H1 (cell line): ENCODE measurements around the gene CDC27. TPM values are rescaled to one million over a fixed set of nuclear protein-coding genes. Genes with fewer than 3 reads are reported as not detected.

Experiments
- CTCF ChIA-PET: fragments of 300-600 bp; sonication (Branson Sonifier 250); formaldehyde crosslinking; loops from one replicate; lab custom pipeline; 2021; ENCODE audit not compliant: partially characterized antibody; lab: Charles Lee
- POLR2A ChIA-PET: fragments of 300-600 bp; sonication (Branson Sonifier 250); formaldehyde crosslinking; loops from one replicate; lab custom pipeline; 2021; ENCODE audit warnings: inconsistent platforms; ENCODE audit not compliant: partially characterized antibody; lab: Charles Lee
- DNase-seq, 2 experiments: peaks; one replicate each; pipeline versions ENCODE4 v3.0.0 to v3.0.0-alpha.2; 2010 to 2022; ENCODE audit warnings: low spot score in 2 of 2, low read depth in 1 of 2, mixed read lengths in 1 of 2
- FAIRE-seq: peaks from 2 replicates; lab custom pipeline; 2011; peaks lifted over from hg19 to GRCh38; lab: Jason Lieb, UNC
- H2AFZ ChIP-seq: 2 replicates; pipeline ENCODE4 v1.8.1; 2012; ENCODE audit warnings: low read length, inconsistent platforms
- H2AK5ac ChIP-seq: 2 replicates; pipeline ENCODE4 v1.6.1; 2013; ENCODE audit warnings: low read depth, low read length
- H2BK120ac ChIP-seq: replicated peaks from 2 replicates; pipeline ENCODE3; 2013; ENCODE audit warnings: low read depth, low read length, inconsistent platforms
- H2BK12ac ChIP-seq: 2 replicates; pipeline ENCODE4 v1.6.1; 2013; ENCODE audit warnings: low read depth, low read length
- H2BK15ac ChIP-seq: 2 replicates; pipeline ENCODE4 v1.6.1; 2013; ENCODE audit warnings: low read length
- H2BK20ac ChIP-seq: 2 replicates; pipeline ENCODE4 v1.6.1; 2013; ENCODE audit warnings: low read length
- H2BK5ac ChIP-seq: 2 replicates; pipeline ENCODE4 v1.6.1; 2013; ENCODE audit warnings: low read depth, low read length
- H3K14ac ChIP-seq: 2 replicates; pipeline ENCODE4 v1.6.1; 2013; ENCODE audit warnings: inconsistent platforms; ENCODE audit not compliant: insufficient read length
- H3K18ac ChIP-seq: 2 replicates; pipeline ENCODE4 v1.6.1; 2013; ENCODE audit warnings: low read length; ENCODE audit errors: extremely low read depth
- H3K23ac ChIP-seq: 2 replicates; pipeline ENCODE4 v1.6.1; 2013; ENCODE audit warnings: inconsistent platforms; ENCODE audit not compliant: insufficient read length
- H3K23me2 ChIP-seq: 2 replicates; pipeline ENCODE4 v1.6.1; 2013; ENCODE audit warnings: low read depth, low read length
- H3K27ac ChIP-seq: 2 replicates; pipeline ENCODE4 v1.6.1; 2011; ENCODE audit warnings: low read depth, low read length, inconsistent platforms
- H3K27me3 ChIP-seq, 4 experiments: replicated peaks in 1 of 4; 1 replicate in 1 of 4; 2 replicates in 3 of 4; pipeline versions ENCODE4 v1.6.1 to v1.8.1; 2011 to 2013; ENCODE audit warnings: low read length in 3 of 4, mild to moderate bottlenecking in 3 of 4, inconsistent platforms in 2 of 4, mixed read lengths in 2 of 4, moderate library complexity in 1 of 4; ENCODE audit not compliant: control insufficient read depth in 3 of 4, insufficient read depth in 3 of 4; ENCODE audit errors: extremely low read depth in 1 of 4
- H3K36me3 ChIP-seq, 4 experiments: 2 replicates each; pipeline versions ENCODE4 v1.6.1 to v1.8.1; 2011 to 2013; ENCODE audit warnings: mild to moderate bottlenecking in 4 of 4, low read length in 3 of 4, moderate library complexity in 2 of 4, control low read depth in 1 of 4, inconsistent platforms in 1 of 4; ENCODE audit not compliant: insufficient read depth in 4 of 4, control insufficient read depth in 2 of 4
- H3K4ac ChIP-seq: replicated peaks from 2 replicates; pipeline ENCODE3; 2013; ENCODE audit warnings: low read length, low read depth, mixed read lengths, inconsistent platforms; ENCODE audit not compliant: insufficient read length
- H3K4me1 ChIP-seq, 4 experiments: replicated peaks in 1 of 4; 1 replicate in 1 of 4; 2 replicates in 3 of 4; pipeline versions ENCODE4 v1.6.1 to v1.8.1; 2011 to 2013; ENCODE audit warnings: low read length in 3 of 4, inconsistent platforms in 2 of 4, mixed read lengths in 1 of 4; ENCODE audit not compliant: insufficient read depth in 4 of 4, control insufficient read depth in 3 of 4
- H3K4me2 ChIP-seq, 2 experiments: 2 replicates each; pipeline versions ENCODE4 v1.6.1 to v1.8.1; 2011 to 2013; ENCODE audit warnings: low read depth in 2 of 2, low read length in 2 of 2, control low read depth in 1 of 2, inconsistent platforms in 1 of 2, mild to moderate bottlenecking in 1 of 2; ENCODE audit not compliant: insufficient read depth in 1 of 2
- H3K4me3 ChIP-seq, 4 experiments: fragments of 200-600, 300-600 bp in 1 of 4; sonication (generic), shearing (Covaris generic), sonication (Bioruptor Twin) in 1 of 4; 2 replicates each; pipeline versions ENCODE4 v1.5.1 to v1.8.1; 2011 to 2016; ENCODE audit warnings: low read length in 4 of 4, low read depth in 3 of 4, control low read depth in 2 of 4, inconsistent platforms in 2 of 4, mild to moderate bottlenecking in 2 of 4, mixed read lengths in 1 of 4, moderate library complexity in 1 of 4; ENCODE audit not compliant: insufficient read depth in 2 of 4; ENCODE audit errors: extremely low read depth in 1 of 4
- H3K56ac ChIP-seq: replicated peaks from 2 replicates; pipeline ENCODE3; 2013; ENCODE audit warnings: low read depth, mild to moderate bottlenecking, mixed read lengths, low read length, inconsistent platforms; ENCODE audit not compliant: insufficient read length
- H3K79me1 ChIP-seq: 2 replicates; pipeline ENCODE4 v1.6.1; 2013; ENCODE audit warnings: low read depth, low read length, control low read depth
- H3K79me2 ChIP-seq, 2 experiments: 2 replicates each; pipeline versions ENCODE4 v1.6.1 to v1.8.1; 2012 to 2013; ENCODE audit warnings: low read length in 2 of 2, mild to moderate bottlenecking in 2 of 2, inconsistent platforms in 1 of 2; ENCODE audit not compliant: insufficient read depth in 2 of 2, control insufficient read depth in 1 of 2
- H3K9ac ChIP-seq, 4 experiments: replicated peaks in 1 of 4; 1 replicate in 1 of 4; 2 replicates in 3 of 4; pipeline versions ENCODE4 v1.6.1 to v1.8.1; 2011 to 2013; ENCODE audit warnings: low read depth in 3 of 4, low read length in 3 of 4, control low read depth in 2 of 4, mild to moderate bottlenecking in 2 of 4, moderate library complexity in 2 of 4, inconsistent platforms in 1 of 4; ENCODE audit errors: extremely low read depth in 1 of 4
- H3K9me3 ChIP-seq, 2 experiments: 2 replicates each; pipeline versions ENCODE4 v1.6.1 to v1.8.1; 2012 to 2013; ENCODE audit warnings: mild to moderate bottlenecking in 2 of 2, moderate library complexity in 2 of 2, control low read depth in 1 of 2, inconsistent platforms in 1 of 2, low read depth in 1 of 2, low read length in 1 of 2, mixed read lengths in 1 of 2; ENCODE audit not compliant: insufficient read depth in 2 of 2
- H4K20me1 ChIP-seq, 2 experiments: replicated peaks in 1 of 2; 2 replicates each; pipeline versions ENCODE3 to v1.8.1; 2011 to 2013; ENCODE audit warnings: inconsistent platforms in 2 of 2, low read length in 2 of 2, mild to moderate bottlenecking in 1 of 2; ENCODE audit not compliant: insufficient read depth in 2 of 2, control insufficient read depth in 1 of 2
- H4K5ac ChIP-seq: 2 replicates; pipeline ENCODE4 v1.6.1; 2013; ENCODE audit warnings: low read length, low read depth, mixed read lengths, inconsistent platforms; ENCODE audit not compliant: insufficient read length
- H4K8ac ChIP-seq: 2 replicates; pipeline ENCODE4 v1.8.0; 2013; ENCODE audit warnings: mild to moderate bottlenecking, moderate library complexity, low read length, inconsistent platforms; ENCODE audit not compliant: insufficient read depth; ENCODE audit errors: extremely low read depth
- H4K91ac ChIP-seq: replicated peaks from 2 replicates; pipeline ENCODE3; 2013; ENCODE audit warnings: low read length, mixed read lengths, inconsistent platforms; ENCODE audit not compliant: insufficient read length
- ASH2L ChIP-seq: fragments of 200-600, 300-600 bp; sonication (generic); IDR thresholded peaks from one replicate; pipeline ENCODE4 v1.7.1; 2017; ENCODE audit warnings: low read length
- ATF2 ChIP-seq: IDR thresholded peaks from 2 replicates; pipeline ENCODE4 v1.6.1; 2012; ENCODE audit warnings: low read length, inconsistent platforms
- ATF3 ChIP-seq: IDR thresholded peaks from 2 replicates; pipeline ENCODE4 v1.6.1; 2011; ENCODE audit warnings: low read depth, mild to moderate bottlenecking, low read length; ENCODE audit not compliant: insufficient read depth
- CBX5 ChIP-seq: fragments of 300-800, 300-1000 bp; sonication (generic); IDR thresholded peaks from 2 replicates; pipeline ENCODE4 v1.7.1; 2016; ENCODE audit warnings: antibody characterized with exemption, low read length, low read depth
- EP300 ChIP-seq, 2 experiments: IDR thresholded peaks; 1 replicate in 1 of 2; 2 replicates in 1 of 2; pipeline ENCODE4 v1.6.1; 2011 to 2012; ENCODE audit warnings: low read depth in 2 of 2, low read length in 2 of 2, mild to moderate bottlenecking in 2 of 2, borderline replicate concordance in 1 of 2, inconsistent platforms in 1 of 2, moderate library complexity in 1 of 2
- GTF2F1 ChIP-seq: IDR thresholded peaks from 2 replicates; pipeline ENCODE4 v1.6.1; 2012; ENCODE audit warnings: low read depth, low read length, improper control_type of control experiment, borderline replicate concordance
- JUND ChIP-seq: IDR thresholded peaks from 2 replicates; pipeline ENCODE4 v1.6.1; 2011; ENCODE audit warnings: mild to moderate bottlenecking, improper control_type of control experiment, low read length
- POLR2A ChIP-seq, 2 experiments: IDR thresholded peaks; 1 replicate in 1 of 2; 2 replicates in 1 of 2; pipeline ENCODE4 v1.6.1; 2011; ENCODE audit warnings: low read depth in 2 of 2, low read length in 2 of 2, mild to moderate bottlenecking in 2 of 2; ENCODE audit errors: control extremely low read depth in 1 of 2
- RBBP5 ChIP-seq: IDR thresholded peaks from 2 replicates; pipeline ENCODE4 v1.7.1; 2012; ENCODE audit warnings: low read depth, mild to moderate bottlenecking, inconsistent platforms, low read length, moderate library complexity, borderline replicate concordance
- SAP30 ChIP-seq: fragments of 300-600 bp; sonication (generic); IDR thresholded peaks from 2 replicates; pipeline ENCODE4 v1.7.1; 2012; ENCODE audit warnings: low read length, moderate library complexity, mild to moderate bottlenecking, inconsistent platforms; ENCODE audit not compliant: insufficient read depth, insufficient replicate concordance
- SIX5 ChIP-seq: IDR thresholded peaks from 2 replicates; pipeline ENCODE4 v1.6.1; 2011; ENCODE audit warnings: mild to moderate bottlenecking, low read depth, low read length
- TCF12 ChIP-seq: IDR thresholded peaks from 2 replicates; pipeline ENCODE4 v1.6.1; 2011; ENCODE audit warnings: low read depth, mild to moderate bottlenecking, low read length
- WGBS, 2 experiments: shearing (Covaris generic) in 1 of 2; methylation state at CpG; one replicate each; pipeline versions ENCODE4 v1.1.6 to v1.1.7; 2013 to 2015; ENCODE audit warnings: low lambda C conversion rate in 2 of 2, mixed read lengths in 2 of 2, inconsistent platforms in 1 of 2, low coverage in 1 of 2, missing lambda C conversion rate in 1 of 2; ENCODE audit not compliant: insufficient replicate concordance in 2 of 2, insufficient coverage in 1 of 2, insufficient read length in 1 of 2; ENCODE audit errors: extremely low coverage in 1 of 2, missing lambda C conversion rate in 1 of 2; 5-methylcytosine and 5-hydroxymethylcytosine counted together
- polyA plus RNA-seq, 7 experiments: library from polyadenylated mRNA; depleted of rRNA in 3 of 7; stranded (reverse) in 5 of 7; unstranded in 2 of 7; fragments of >200 nt in 5 of 7; fragments of 200-250 nt in 2 of 7; gene quantifications; 1 replicate in 5 of 7; 2 replicates in 1 of 7; 4 replicates in 1 of 7; pipeline versions ENCODE4 v1.2.1 to v1.2.3, GENCODE V29; 2011 to 2013; ENCODE audit warnings: missing spikeins in 2 of 7, mixed read lengths in 2 of 7
- total RNA-seq: library from RNA; stranded (reverse); fragmentation: NEBNext Ultra II Directional; extraction: Animal tissue kit (Norgen Biotek cat#: 25700); gene quantifications from 2 replicates; pipeline ENCODE4 v1.2.1, GENCODE V29; 2021

CDC27 gene
- total and polyA plus RNA-seq, 2 of the 8 experiments (the other 6 are each of a cell fraction or from before 2014, with no cell fraction given) = 41.9 to 87.5 TPM

- no peak overlapping the region for H2BK12ac ChIP-seq
- ChIA-PET POLR2A (no interaction called here), CTCF (interaction anchor here (1.0 to 2.0 kb wide), 2 partner anchors 90 to 489 kb away, joined by 3 to 7 read pairs; no protein-coding TSS in a partner anchor)
- no peak overlapping the region for H3K9ac ChIP-seq
- H2BK15ac ChIP-seq = no peak overlapping the region
- no peak overlapping the region for H3K4me3 ChIP-seq
- H3K4ac ChIP-seq = no peak overlapping the region
- no peaks in the 10 kb centered on the region for H3K79me2 ChIP-seq
- DNase-seq (no peak), FAIRE-seq (no peak)
- no peak overlapping the region for H3K23ac ChIP-seq
- no peaks in the 10 kb centered on the region for H3K23me2 ChIP-seq
- no peak overlapping the region for H4K5ac ChIP-seq
- H3K18ac ChIP-seq = no peak overlapping the region
- no peak overlapping the region for H2BK5ac ChIP-seq
- H3K9me3 ChIP-seq = peaks cover 0 to 10% of the 10 kb centered on the region in 2 experiments; a peak in 2 of 4 replicates
- H4K20me1 ChIP-seq = no peaks in the 10 kb centered on the region
- H3K4me2 ChIP-seq = no peak overlapping the region
- no peak overlapping the region for H2BK120ac ChIP-seq
- H3K27ac ChIP-seq = no peak overlapping the region
- H2AFZ ChIP-seq = no peak overlapping the region
- 84% methylated on average over 3 of the region's 3 CpGs; no CpG with 5 or more reads in 1 of the 2 experiments for WGBS, 2 experiments
- no peak overlapping the region for H3K14ac ChIP-seq
- peaks cover 2 to 10% (median 5%) of the 10 kb centered on the region in 4 experiments; a peak in 6 of 7 replicates for H3K4me1 ChIP-seq
- no peaks in the 10 kb centered on the region for H3K36me3 ChIP-seq
- no peak overlapping the region for H3K56ac ChIP-seq
- H3K79me1 ChIP-seq = no peaks in the 10 kb centered on the region
- H3K27me3 ChIP-seq = no peaks in the 10 kb centered on the region
- H2BK20ac ChIP-seq = no peak overlapping the region
- H4K8ac ChIP-seq = no peak overlapping the region
- no peak overlapping the region for H4K91ac ChIP-seq
- no peak overlapping the region for H2AK5ac ChIP-seq
- no peak for TF ChIP-seq RBBP5
- no peak for TF ChIP-seq ATF3
- no peak for TF ChIP-seq GTF2F1
- no peak for TF ChIP-seq ASH2L
- TF ChIP-seq POLR2A (IDR thresholded peaks at IDR 0.05; ENCODE audit: control extremely low read depth in 1 of 2, low read depth in 2 of 2, low read length in 2 of 2) = no peak
- no peak for TF ChIP-seq ATF2
- TF ChIP-seq JUND = no peak
- no peak for TF ChIP-seq SIX5
- TF ChIP-seq SAP30 = no peak
- TF ChIP-seq CBX5 = no peak
- no peak for TF ChIP-seq EP300 (IDR thresholded peaks at IDR 0.05; ENCODE audit: borderline replicate concordance in 1 of 2, low read depth in 2 of 2, low read length in 2 of 2)
- TF ChIP-seq TCF12 = no peak
These were observed 36.4 kb upstream of the CDC27 start for GRCh38 chr17:47225436-47225858.
